K562 (cell line): ENCODE results near the gene DARS2. TPM values are rescaled to one million over a fixed set of nuclear protein-coding genes. Genes with fewer than 3 reads are reported as not detected.

Experiments
- BRCA1 ChIP-seq, 2 experiments: fragments of 450-650 bp in 1 of 2; sonication (generic) in 1 of 2; formaldehyde crosslinking in 1 of 2; IDR thresholded peaks; 2 replicates each; pipeline versions ENCODE4 v1.5.0 to v1.6.1; 2017 to 2020; ENCODE audit warnings: mild to moderate bottlenecking in 1 of 2, missing genetic modification reagents in 1 of 2
- E2F3 ChIP-seq: fragments of 250-450 bp; sonication (Bioruptor Pico); IDR thresholded peaks from 2 replicates; pipeline ENCODE4 v1.4.0; 2020; ENCODE audit warnings: mild to moderate bottlenecking
- FOXJ3 ChIP-seq: sonication (generic); formaldehyde crosslinking; IDR thresholded peaks from 2 replicates; pipeline ENCODE4 v1.4.0; 2020; ENCODE audit warnings: mild to moderate bottlenecking, missing genetic modification reagents
- FOXP1 ChIP-seq: sonication (generic); formaldehyde crosslinking; IDR thresholded peaks from 2 replicates; pipeline ENCODE4 v1.8.0; 2022; ENCODE audit warnings: mild to moderate bottlenecking, missing genetic modification reagents
- GTF2A2 ChIP-seq: IDR thresholded peaks from 2 replicates; pipeline ENCODE4 v1.6.1; 2016; ENCODE audit warnings: mild to moderate bottlenecking, missing genetic modification characterization, missing compliant biosample characterization
- HDAC1 ChIP-seq, 2 experiments: fragments of 450-650 bp; IDR thresholded peaks; 2 replicates each; pipeline ENCODE4 v1.6.1; 2016 to 2017; ENCODE audit warnings: inconsistent platforms in 1 of 2, mild to moderate bottlenecking in 1 of 2, moderate library complexity in 1 of 2
- KLF10 ChIP-seq: fragments of 250-450 bp; sonication (Bioruptor Pico); IDR thresholded peaks from 2 replicates; pipeline ENCODE4 v1.6.1; 2021; ENCODE audit warnings: matching md5 sums
- NONO ChIP-seq, 2 experiments: fragments of 200-400 bp in 1 of 2; fragments of 450-650 bp in 1 of 2; formaldehyde crosslinking in 1 of 2; IDR thresholded peaks; 2 replicates each; pipeline ENCODE4 v1.6.1; 2017; ENCODE audit warnings: low read depth in 2 of 2, mild to moderate bottlenecking in 2 of 2, moderate library complexity in 2 of 2, low read length in 1 of 2
- NR1H2 ChIP-seq: sonication (generic); formaldehyde crosslinking; IDR thresholded peaks from 2 replicates; pipeline ENCODE4 v1.4.0; 2020; ENCODE audit warnings: mild to moderate bottlenecking, missing genetic modification reagents
- PRMT5 ChIP-seq: sonication (generic); formaldehyde crosslinking; IDR thresholded peaks from 2 replicates; pipeline ENCODE4 v1.5.0; 2020; ENCODE audit warnings: missing genetic modification reagents
- PURB ChIP-seq: sonication (generic); formaldehyde crosslinking; IDR thresholded peaks from 2 replicates; pipeline ENCODE4 v1.9.0; 2021; ENCODE audit warnings: low read depth, mild to moderate bottlenecking, missing genetic modification reagents
- RBM25 ChIP-seq: fragments of 200-400 bp; formaldehyde crosslinking; IDR thresholded peaks from 2 replicates; pipeline ENCODE4 v1.6.1; 2018; ENCODE audit warnings: low read length, low read depth, moderate library complexity; ENCODE audit not compliant: severe bottlenecking
- RFX5 ChIP-seq: IDR thresholded peaks from 2 replicates; pipeline ENCODE4 v1.6.1; 2011; ENCODE audit warnings: low read depth, mild to moderate bottlenecking, improper control_type of control experiment, low read length
- SAFB2 ChIP-seq: fragments of 200-400 bp; formaldehyde crosslinking; IDR thresholded peaks from 2 replicates; pipeline ENCODE4 v1.6.1; 2018; ENCODE audit warnings: borderline replicate concordance, low read length, low read depth, moderate library complexity; ENCODE audit not compliant: severe bottlenecking
- SNIP1 ChIP-seq: fragments of 450-650 bp; IDR thresholded peaks from 2 replicates; pipeline ENCODE4 v1.7.1; 2017; ENCODE audit warnings: low read depth, mild to moderate bottlenecking
- SOX6 ChIP-seq: fragments of 450-650 bp; IDR thresholded peaks from 2 replicates; pipeline ENCODE4 v1.6.1; 2014; ENCODE audit warnings: mild to moderate bottlenecking
- YBX1 ChIP-seq: fragments of 450-650 bp; IDR thresholded peaks from 2 replicates; pipeline ENCODE4 v1.7.1; 2016; ENCODE audit warnings: mild to moderate bottlenecking
- ZNF41 ChIP-seq: fragments of 250-450 bp; sonication (Bioruptor Pico); conservative IDR thresholded peaks from 2 replicates; pipeline ENCODE4 v1.4.0; 2020; ENCODE audit warnings: mild to moderate bottlenecking
- ZNF561 ChIP-seq: fragments of 450-650 bp; formaldehyde crosslinking; conservative IDR thresholded peaks from 2 replicates; pipeline ENCODE4 v1.4.0; 2020; ENCODE audit warnings: mild to moderate bottlenecking, moderate library complexity
- ZNF583 ChIP-seq: fragments of 250-450 bp; sonication (Bioruptor Pico); IDR thresholded peaks from 2 replicates; pipeline ENCODE4 v1.4.0; 2020
- ZNF780A ChIP-seq: fragments of 250-450 bp; sonication (Bioruptor Pico); IDR thresholded peaks from 2 replicates; pipeline ENCODE4 v1.5.0; 2021; ENCODE audit warnings: mild to moderate bottlenecking
- polyA plus RNA-seq, 8 experiments: library from polyadenylated mRNA; depleted of rRNA in 4 of 8; stranded (reverse) in 5 of 8; unstranded in 3 of 8; fragments of >200 nt; fragmentation: Nextera tagmentation in 2 of 8; fragmentation: Illumina TruSeq in 1 of 8; extraction: Ambion mirVana in 2 of 8; extraction: Trizol in 1 of 8; gene quantifications; 2 replicates each; pipeline versions ENCODE4 v1.2.1 to v1.2.3, GENCODE V29; 2011 to 2014; ENCODE audit warnings: inconsistent platforms in 1 of 8, missing spikeins in 1 of 8
- total RNA-seq, 7 experiments: library from RNA; depleted of rRNA in 6 of 7; stranded (reverse); fragments of >200 nt in 6 of 7; fragmentation: Illumina TruSeq in 2 of 7; extraction: Trizol in 2 of 7; gene quantifications; 2 replicates each; pipeline versions ENCODE4 v1.2.1 to v1.2.3, GENCODE V29; 2011 to 2021; ENCODE audit warnings: low replicate concordance in 1 of 7
- TF ChIP-seq, protein P1 (sequence below): fragments of 250-450 bp; sonication (Bioruptor Pico); IDR thresholded peaks from 2 replicates; pipeline ENCODE4 v1.4.0; 2020; ENCODE audit warnings: borderline replicate concordance
- TF ChIP-seq, protein P2 (sequence below), 2 experiments: fragments of 150-350 bp in 1 of 2; IDR thresholded peaks; 2 replicates each; pipeline ENCODE4 v1.6.1; 2012 to 2016; ENCODE audit warnings: low read depth in 2 of 2, low read length in 2 of 2, mild to moderate bottlenecking in 1 of 2, moderate library complexity in 1 of 2

The DARS2 gene
- total and polyA plus RNA-seq, 9 of the 15 experiments (the other 6 are each of a cell fraction or from before 2014, with no cell fraction given), result 36.4 to 96.7 (median 68.6) TPM

DNA sequence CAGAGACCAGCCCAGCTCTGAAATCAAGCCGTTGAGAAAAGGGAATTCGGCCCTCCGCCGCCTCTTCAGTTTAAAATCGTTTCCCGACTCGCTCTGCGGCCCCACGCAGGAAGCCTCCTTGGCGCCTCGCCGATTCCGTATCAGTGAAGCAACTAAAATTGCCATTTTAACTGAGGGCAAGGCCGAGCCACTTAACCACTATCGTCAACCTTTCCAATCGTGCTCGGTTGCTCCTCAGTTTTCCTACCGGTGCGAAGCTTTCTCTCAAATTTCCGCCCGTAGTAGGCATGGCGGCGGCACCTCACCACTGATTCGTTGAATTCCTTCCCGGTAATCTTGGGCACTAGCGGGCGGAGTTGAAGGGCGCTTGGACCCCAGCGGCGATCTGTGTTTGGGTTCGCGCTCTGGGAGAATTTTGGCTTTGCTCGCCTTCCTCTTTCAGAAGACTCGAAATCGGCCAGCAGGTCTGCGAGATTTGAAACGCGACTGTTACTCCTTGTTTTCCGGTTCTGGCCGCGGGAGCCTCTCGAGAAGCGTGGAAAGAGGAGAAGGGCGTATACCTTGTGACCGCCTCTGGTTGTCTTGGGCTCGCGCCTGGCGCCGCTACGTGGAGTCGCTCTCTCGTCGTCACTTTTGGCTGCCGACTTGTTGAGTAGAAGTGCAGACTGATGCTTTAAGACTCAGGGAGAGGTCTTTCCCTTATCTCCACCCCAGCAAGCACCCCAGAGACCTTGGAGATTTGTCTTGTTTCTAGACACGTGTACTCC lies at the start of gene DARS2, which contains the start of gene CENPL (continued):
- TF ChIP-seq NONO (IDR thresholded peaks at IDR 0.05; ENCODE audit: low read depth in 2 of 2, low read length in 1 of 2) (peak in 1 of 2 experiments; percentile 63; a peak in 1 of 4 replicates), ZNF583 (CRISPR knock-in tag) (0 out of 2 replicates have a peak, but pooled peaks have one; percentile 13), FOXP1 (CRISPR knock-in tag) (no peak; the same call in 1 of the 2 replicates), E2F3 (CRISPR knock-in tag) (0 out of 2 replicates have a peak, but pooled peaks have one; percentile 58), BRCA1 (IDR thresholded peaks at IDR 0.05) (no peak), BRCA1 (CRISPR knock-in tag; IDR thresholded peaks at IDR 0.05) (no peak), SAFB2 (no peak), SOX6 (peak; percentile 73; the same call in 1 of the 2 replicates), PURB (no peak), KLF10 (CRISPR knock-in tag) (no peak), FOXJ3 (CRISPR knock-in tag) (no peak), ZNF41 (no peak), GTF2A2 (no peak), RBM25 (no peak), NR1H2 (CRISPR knock-in tag) (peak; percentile 79; the same call in 1 of the 2 replicates), RFX5 (no peak), ZNF780A (CRISPR knock-in tag) (no peak), PRMT5 (CRISPR knock-in tag) (no peak), HDAC1 (IDR thresholded peaks at IDR 0.05) (peak in 1 of 2 experiments; percentile 80; a peak in 2 of 4 replicates), YBX1 (no peak), SNIP1 (no peak), ZNF561 (CRISPR knock-in tag) (no peak)
- TF ChIP-seq, protein P1, sequence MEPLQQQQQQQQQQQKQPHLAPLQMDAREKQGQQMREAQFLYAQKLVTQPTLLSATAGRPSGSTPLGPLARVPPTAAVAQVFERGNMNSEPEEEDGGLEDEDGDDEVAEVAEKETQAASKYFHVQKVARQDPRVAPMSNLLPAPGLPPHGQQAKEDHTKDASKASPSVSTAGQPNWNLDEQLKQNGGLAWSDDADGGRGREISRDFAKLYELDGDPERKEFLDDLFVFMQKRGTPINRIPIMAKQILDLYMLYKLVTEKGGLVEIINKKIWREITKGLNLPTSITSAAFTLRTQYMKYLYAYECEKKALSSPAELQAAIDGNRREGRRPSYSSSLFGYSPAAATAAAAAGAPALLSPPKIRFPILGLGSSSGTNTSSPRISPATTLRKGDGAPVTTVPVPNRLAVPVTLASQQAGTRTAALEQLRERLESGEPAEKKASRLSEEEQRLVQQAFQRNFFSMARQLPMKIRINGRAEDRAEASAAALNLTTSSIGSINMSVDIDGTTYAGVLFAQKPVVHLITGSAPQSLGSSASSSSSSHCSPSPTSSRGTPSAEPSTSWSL (CRISPR knock-in tag), result no peak
- TF ChIP-seq, protein P2, sequence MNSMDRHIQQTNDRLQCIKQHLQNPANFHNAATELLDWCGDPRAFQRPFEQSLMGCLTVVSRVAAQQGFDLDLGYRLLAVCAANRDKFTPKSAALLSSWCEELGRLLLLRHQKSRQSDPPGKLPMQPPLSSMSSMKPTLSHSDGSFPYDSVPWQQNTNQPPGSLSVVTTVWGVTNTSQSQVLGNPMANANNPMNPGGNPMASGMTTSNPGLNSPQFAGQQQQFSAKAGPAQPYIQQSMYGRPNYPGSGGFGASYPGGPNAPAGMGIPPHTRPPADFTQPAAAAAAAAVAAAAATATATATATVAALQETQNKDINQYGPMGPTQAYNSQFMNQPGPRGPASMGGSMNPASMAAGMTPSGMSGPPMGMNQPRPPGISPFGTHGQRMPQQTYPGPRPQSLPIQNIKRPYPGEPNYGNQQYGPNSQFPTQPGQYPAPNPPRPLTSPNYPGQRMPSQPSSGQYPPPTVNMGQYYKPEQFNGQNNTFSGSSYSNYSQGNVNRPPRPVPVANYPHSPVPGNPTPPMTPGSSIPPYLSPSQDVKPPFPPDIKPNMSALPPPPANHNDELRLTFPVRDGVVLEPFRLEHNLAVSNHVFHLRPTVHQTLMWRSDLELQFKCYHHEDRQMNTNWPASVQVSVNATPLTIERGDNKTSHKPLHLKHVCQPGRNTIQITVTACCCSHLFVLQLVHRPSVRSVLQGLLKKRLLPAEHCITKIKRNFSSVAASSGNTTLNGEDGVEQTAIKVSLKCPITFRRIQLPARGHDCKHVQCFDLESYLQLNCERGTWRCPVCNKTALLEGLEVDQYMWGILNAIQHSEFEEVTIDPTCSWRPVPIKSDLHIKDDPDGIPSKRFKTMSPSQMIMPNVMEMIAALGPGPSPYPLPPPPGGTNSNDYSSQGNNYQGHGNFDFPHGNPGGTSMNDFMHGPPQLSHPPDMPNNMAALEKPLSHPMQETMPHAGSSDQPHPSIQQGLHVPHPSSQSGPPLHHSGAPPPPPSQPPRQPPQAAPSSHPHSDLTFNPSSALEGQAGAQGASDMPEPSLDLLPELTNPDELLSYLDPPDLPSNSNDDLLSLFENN (IDR thresholded peaks at IDR 0.05; ENCODE audit: low read depth in 2 of 2, low read length in 2 of 2), result no peak; a peak in 1 of 4 replicates
